HEK293T (cell line): ENCODE results near the gene STAT1.

Source experiments
- CTCF ChIA-PET: fragments of 350-600 bp; formaldehyde crosslinking; extraction: SDS; loops from one replicate; lab custom pipeline; 2021; ENCODE audit warnings: antibody characterized with exemption, inconsistent platforms; lab: Yijun Ruan, JAX
- POLR2A ChIA-PET: fragments of 350-600 bp; formaldehyde crosslinking; extraction: SDS; loops from one replicate; lab custom pipeline; 2020; ENCODE audit warnings: antibody characterized with exemption, inconsistent platforms; lab: Yijun Ruan, JAX
- DNase-seq: peaks from one replicate; pipeline ENCODE4 v3.0.0; 2012; ENCODE audit warnings: mixed read lengths; ENCODE audit errors: extremely low spot score
- ARNT ChIP-seq: fragments of 450-650 bp; IDR thresholded peaks from 2 replicates; pipeline ENCODE4 v1.6.1; 2017; ENCODE audit warnings: mild to moderate bottlenecking
- BHLHE40 ChIP-seq: fragments of 450-650 bp; IDR thresholded peaks from 2 replicates; pipeline ENCODE4 v1.6.1; 2016; ENCODE audit warnings: mild to moderate bottlenecking, moderate library complexity, borderline replicate concordance
- CTBP1 ChIP-seq: fragments of 450-650 bp; IDR thresholded peaks from 2 replicates; pipeline ENCODE4 v1.6.1; 2016; ENCODE audit warnings: borderline replicate concordance
- ELF4 ChIP-seq: fragments of 450-650 bp; IDR thresholded peaks from 2 replicates; pipeline ENCODE4 v1.6.1; 2017; ENCODE audit warnings: antibody characterized with exemption
- FOXA1 ChIP-seq: fragments of 450-650 bp; IDR thresholded peaks from 2 replicates; pipeline ENCODE4 v1.6.1; 2016; ENCODE audit warnings: mild to moderate bottlenecking
- FOXK2 ChIP-seq: fragments of 450-650 bp; IDR thresholded peaks from 2 replicates; pipeline ENCODE4 v1.6.1; 2016; ENCODE audit warnings: mild to moderate bottlenecking
- FOXM1 ChIP-seq: fragments of 450-650 bp; IDR thresholded peaks from 2 replicates; pipeline ENCODE4 v1.6.1; 2017; ENCODE audit warnings: mild to moderate bottlenecking, borderline replicate concordance
- HDGF ChIP-seq: fragments of 450-650 bp; IDR thresholded peaks from 2 replicates; pipeline ENCODE4 v1.6.1; 2017; ENCODE audit warnings: antibody characterized with exemption, borderline replicate concordance
- L3MBTL2 ChIP-seq: fragments of 450-650 bp; conservative IDR thresholded peaks from 2 replicates; pipeline ENCODE4 v1.6.1; 2016; ENCODE audit warnings: mild to moderate bottlenecking
- LEF1 ChIP-seq: fragments of 450-650 bp; IDR thresholded peaks from 2 replicates; pipeline ENCODE4 v1.6.1; 2017; ENCODE audit warnings: mild to moderate bottlenecking, borderline replicate concordance
- NFRKB ChIP-seq: fragments of 450-650 bp; IDR thresholded peaks from 2 replicates; pipeline ENCODE4 v1.6.1; 2016; ENCODE audit warnings: mild to moderate bottlenecking, moderate library complexity
- PKNOX1 ChIP-seq: fragments of 450-650 bp; IDR thresholded peaks from 2 replicates; pipeline ENCODE4 v1.6.1; 2016
- SP1 ChIP-seq: fragments of 450-650 bp; IDR thresholded peaks from 2 replicates; pipeline ENCODE4 v1.6.1; 2017
- SUZ12 ChIP-seq: fragments of 450-650 bp; IDR thresholded peaks from 2 replicates; pipeline ENCODE4 v1.6.1; 2016; ENCODE audit warnings: mild to moderate bottlenecking
- TARDBP ChIP-seq: fragments of 450-650 bp; IDR thresholded peaks from 2 replicates; pipeline ENCODE4 v1.6.1; 2016
- ZNF384 ChIP-seq: fragments of 450-650 bp; IDR thresholded peaks from 2 replicates; pipeline ENCODE4 v1.6.1; 2016

STAT1 gene

GRCh38 chr2:190953257-190953656 lies 60.7 kb downstream of the STAT1 start:
- POLR2A ChIA-PET: no interaction called here
- CTCF ChIA-PET: no interaction called here
- DNase-seq: no peak
- TF ChIP-seq TARDBP (no peak), SUZ12 (no peak), LEF1 (no peak), NFRKB (no peak), FOXM1 (no peak), ZNF384 (no peak), FOXA1 (no peak), HDGF (no peak)

GRCh38 chr2:190950566-190950991 lies 63.4 kb downstream of the STAT1 start:
- TF ChIP-seq ELF4 (no peak), ARNT (no peak)
- POLR2A ChIA-PET: no interaction called here
- DNase-seq: no peak
- CTCF ChIA-PET: interaction anchor here (0.6 kb wide), 1 partner anchor 20 kb away, joined by 3 read pairs; no protein-coding TSS in a partner anchor

GRCh38 chr2:190948671-190949070 lies 65.3 kb downstream of the STAT1 start:
- ChIA-PET CTCF (no interaction called here), POLR2A (no interaction called here)
- no peak for DNase-seq
- TF ChIP-seq NFRKB (no peak), PKNOX1 (no peak), FOXM1 (no peak), TARDBP (no peak), ZNF384 (no peak), SUZ12 (no peak), ARNT (no peak)

- TF ChIP-seq PKNOX1: no peak
- TF ChIP-seq FOXM1: no peak
- TF ChIP-seq HDGF: no peak
- no peak for TF ChIP-seq NFRKB
- no peak for TF ChIP-seq CTBP1
- no peak for TF ChIP-seq ARNT
- no peak for TF ChIP-seq L3MBTL2
- no peak for TF ChIP-seq SUZ12
- no peak for TF ChIP-seq ELF4
- no peak for TF ChIP-seq LEF1
- TF ChIP-seq BHLHE40: no peak
- TF ChIP-seq FOXA1: no peak
- no peak for TF ChIP-seq SP1
- no peak for TF ChIP-seq ZNF384
- no peak for TF ChIP-seq TARDBP
- no peak for TF ChIP-seq FOXK2
- DNase-seq: no peak
- ChIA-PET POLR2A (no interaction called here), CTCF (interaction anchor here (0.8 kb wide), 1 partner anchor 97 kb away, joined by 3 read pairs; no protein-coding TSS in a partner anchor)
These were observed 66.2 kb downstream of the STAT1 start for GRCh38 chr2:190947711-190948251.

GRCh38 chr2:190947141-190947540 lies 66.8 kb downstream of the STAT1 start:
- no peak for TF ChIP-seq TARDBP
- TF ChIP-seq FOXM1: no peak
- TF ChIP-seq CTBP1: no peak
- no peak for TF ChIP-seq ZNF384
- TF ChIP-seq HDGF: no peak
- TF ChIP-seq PKNOX1: no peak
- TF ChIP-seq LEF1: no peak
- TF ChIP-seq L3MBTL2: no peak
- TF ChIP-seq ELF4: no peak
- TF ChIP-seq FOXA1: no peak
- TF ChIP-seq SP1: no peak
- no peak for TF ChIP-seq FOXK2
- TF ChIP-seq BHLHE40: no peak
- TF ChIP-seq SUZ12: no peak
- no peak for TF ChIP-seq ARNT
- TF ChIP-seq NFRKB: no peak
- CTCF ChIA-PET: interaction anchor here (0.8 kb wide), 1 partner anchor 97 kb away, joined by 3 read pairs; no protein-coding TSS in a partner anchor
- DNase-seq: no peak
- POLR2A ChIA-PET: no interaction called here

GRCh38 chr2:190943706-190944105 lies 70.3 kb downstream of the STAT1 start:
- no peak for TF ChIP-seq HDGF
- no peak for TF ChIP-seq SUZ12
- no peak for TF ChIP-seq CTBP1
- no peak for TF ChIP-seq FOXM1
- no peak for TF ChIP-seq FOXA1
- no peak for TF ChIP-seq SP1
- TF ChIP-seq ELF4: no peak
- TF ChIP-seq TARDBP: no peak
- no peak for TF ChIP-seq PKNOX1
- TF ChIP-seq LEF1: no peak
- TF ChIP-seq L3MBTL2: no peak
- no peak for TF ChIP-seq ARNT
- no peak for TF ChIP-seq BHLHE40
- TF ChIP-seq ZNF384: no peak
- no peak for TF ChIP-seq FOXK2
- no peak for TF ChIP-seq NFRKB
- DNase-seq: no peak
- POLR2A ChIA-PET: no interaction called here
- CTCF ChIA-PET: no interaction called here
